Measurements from ENCODE around the gene CDADC1.

CDADC1 gene

DNA sequence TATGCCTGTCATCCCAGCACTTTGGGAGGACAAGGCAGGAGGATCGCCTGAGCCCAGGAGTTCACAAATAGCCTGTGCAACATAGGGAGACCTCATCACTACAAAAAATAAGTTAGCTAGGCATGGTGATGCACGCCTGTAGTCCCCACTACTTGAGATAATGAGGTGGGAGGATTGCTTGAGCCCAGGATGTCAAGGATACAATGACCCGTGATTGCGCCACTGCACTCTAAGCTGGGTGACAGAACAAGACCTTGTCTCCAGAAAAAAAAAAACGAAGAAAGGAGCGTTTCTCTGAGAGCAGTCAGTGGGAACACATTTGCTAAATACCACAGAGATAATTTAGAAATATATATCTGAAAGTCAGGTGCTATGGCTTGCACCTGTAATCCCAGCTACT lies 11.9 kb downstream of the CDADC1 start:
- no peak for DNase-seq (ENCODE audit: extremely low spot score)
- CTCF ChIA-PET = interaction anchor here (1.8 to 8.6 kb wide), 3 partner anchors 11 to 348 kb away, joined by 5 to 43 read pairs (median 8); partner anchors contain the start of gene CDADC1
- POLR2A ChIA-PET = no interaction called here
- TF ChIP-seq, protein P1, sequence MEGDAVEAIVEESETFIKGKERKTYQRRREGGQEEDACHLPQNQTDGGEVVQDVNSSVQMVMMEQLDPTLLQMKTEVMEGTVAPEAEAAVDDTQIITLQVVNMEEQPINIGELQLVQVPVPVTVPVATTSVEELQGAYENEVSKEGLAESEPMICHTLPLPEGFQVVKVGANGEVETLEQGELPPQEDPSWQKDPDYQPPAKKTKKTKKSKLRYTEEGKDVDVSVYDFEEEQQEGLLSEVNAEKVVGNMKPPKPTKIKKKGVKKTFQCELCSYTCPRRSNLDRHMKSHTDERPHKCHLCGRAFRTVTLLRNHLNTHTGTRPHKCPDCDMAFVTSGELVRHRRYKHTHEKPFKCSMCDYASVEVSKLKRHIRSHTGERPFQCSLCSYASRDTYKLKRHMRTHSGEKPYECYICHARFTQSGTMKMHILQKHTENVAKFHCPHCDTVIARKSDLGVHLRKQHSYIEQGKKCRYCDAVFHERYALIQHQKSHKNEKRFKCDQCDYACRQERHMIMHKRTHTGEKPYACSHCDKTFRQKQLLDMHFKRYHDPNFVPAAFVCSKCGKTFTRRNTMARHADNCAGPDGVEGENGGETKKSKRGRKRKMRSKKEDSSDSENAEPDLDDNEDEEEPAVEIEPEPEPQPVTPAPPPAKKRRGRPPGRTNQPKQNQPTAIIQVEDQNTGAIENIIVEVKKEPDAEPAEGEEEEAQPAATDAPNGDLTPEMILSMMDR (IDR thresholded peaks at IDR 0.05; ENCODE audit: control extremely low read depth, extremely low read depth, low read depth, missing control alignments) = no peak

DNA sequence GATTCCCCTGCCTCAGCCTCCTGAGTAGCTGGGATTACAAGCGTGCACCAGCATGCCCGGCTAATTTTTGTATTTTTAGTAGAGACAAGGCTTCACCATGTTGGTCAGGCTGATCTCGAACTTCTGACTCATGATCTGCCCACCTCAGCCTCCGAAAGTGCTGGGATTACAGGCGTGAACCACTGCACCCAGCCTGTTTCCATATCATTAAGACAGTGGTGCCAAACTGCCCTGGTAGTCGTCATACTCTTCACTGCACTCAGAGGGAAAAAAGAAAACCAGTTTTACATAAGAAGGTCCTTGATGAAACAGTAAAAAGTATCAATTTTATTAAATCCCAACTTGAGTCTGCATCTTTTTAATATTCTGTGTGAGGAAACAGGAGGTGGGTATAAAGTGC lies 14.9 kb downstream of the CDADC1 start:
- CTCF ChIA-PET = interaction anchor here (2.2 to 8.6 kb wide), 2 partner anchors 8 to 18 kb away, joined by 12 to 43 read pairs; no protein-coding TSS in a partner anchor
- POLR2A ChIA-PET = no interaction called here
- TF ChIP-seq, protein P1 (IDR thresholded peaks at IDR 0.05; ENCODE audit: control extremely low read depth, extremely low read depth, low read depth, missing control alignments) = no peak
- DNase-seq (ENCODE audit: extremely low spot score) = no peak

DNA sequence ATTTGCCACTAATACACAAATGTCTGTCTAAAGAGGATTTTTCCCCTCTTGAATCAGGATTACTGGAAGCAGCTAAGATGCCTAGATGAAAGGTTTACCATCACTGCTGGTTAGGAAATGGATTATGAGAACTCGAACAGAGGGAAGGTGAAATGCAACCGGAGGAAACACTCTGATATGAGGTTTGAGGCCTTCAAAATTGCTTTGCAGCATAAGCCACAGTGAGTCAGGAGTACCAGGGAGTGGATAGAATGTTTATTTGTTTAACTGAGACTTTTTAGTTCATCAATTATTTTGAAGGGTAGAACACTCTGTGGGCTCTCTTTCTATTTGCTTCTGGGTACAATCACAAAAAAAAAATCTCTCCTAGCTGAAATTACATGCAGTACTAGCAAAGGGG lies 18.1 kb downstream of the CDADC1 start:
- ChIA-PET CTCF (interaction anchor here (1.4 to 8.6 kb wide), 3 partner anchors 15 to 26 kb away, joined by 6 to 43 read pairs (median 9); partner anchors contain the start of gene CDADC1), POLR2A (no interaction called here)
- TF ChIP-seq, protein P1 (IDR thresholded peaks at IDR 0.05; ENCODE audit: control extremely low read depth, extremely low read depth, low read depth, missing control alignments) = no peak
- DNase-seq (ENCODE audit: extremely low spot score) = no peak

DNA sequence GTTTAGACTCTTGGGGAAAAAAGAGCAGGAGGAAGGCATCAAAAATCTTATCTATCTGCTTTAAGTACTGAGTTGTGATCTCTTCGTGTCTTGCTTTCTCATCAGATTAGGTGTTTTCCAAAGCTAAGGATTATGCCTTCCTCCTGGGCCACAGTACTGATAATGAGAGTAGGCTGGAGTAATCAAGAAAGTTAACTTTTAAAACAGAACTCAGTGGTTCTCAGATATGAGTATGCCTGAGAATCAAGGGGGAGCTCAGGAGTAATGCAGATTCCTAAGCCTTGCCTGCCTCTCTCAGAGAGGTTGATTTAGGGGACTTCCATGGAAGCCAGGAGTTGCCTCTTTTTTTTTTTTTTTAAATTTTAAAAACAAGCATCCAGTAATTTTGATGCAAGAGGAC lies 23.5 kb downstream of the CDADC1 start:
- ChIA-PET POLR2A (no interaction called here), CTCF (interaction anchor here (1.1 to 3.0 kb wide), 7 partner anchors 9 to 336 kb away, joined by 3 to 27 read pairs (median 4); no protein-coding TSS in a partner anchor)
- no peak for DNase-seq (ENCODE audit: extremely low spot score)

DNA sequence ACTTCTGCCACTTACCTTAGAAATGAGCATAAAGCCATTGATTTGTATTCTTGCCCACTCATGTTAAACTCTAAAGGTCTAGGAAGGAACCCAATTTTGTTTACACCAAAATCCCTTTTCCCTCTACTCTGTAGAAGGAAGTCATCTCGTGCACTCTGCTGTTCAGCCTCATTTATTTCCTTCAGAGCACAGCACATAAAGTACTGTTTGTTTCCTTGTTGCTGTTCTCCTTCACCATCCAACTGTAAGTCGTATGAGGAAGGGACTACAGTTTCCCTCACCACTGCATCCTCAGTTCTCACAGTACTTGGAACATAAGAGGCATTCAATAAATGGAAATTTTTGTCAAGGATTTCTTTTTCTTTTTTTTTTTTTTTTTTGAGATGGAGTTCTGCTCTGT lies 24.6 kb downstream of the CDADC1 start:
- DNase-seq (ENCODE audit: extremely low spot score) = no peak
- ChIA-PET CTCF (no interaction called here), POLR2A (no interaction called here)
- TF ChIP-seq, protein P1 (IDR thresholded peaks at IDR 0.05; ENCODE audit: control extremely low read depth, extremely low read depth, low read depth, missing control alignments) = no peak

More for the DNA sequence above, 23.5 kb downstream of the CDADC1 start:
- TF ChIP-seq, protein P1 (IDR thresholded peaks at IDR 0.05; ENCODE audit: control extremely low read depth, extremely low read depth, low read depth, missing control alignments) = no peak

DNA sequence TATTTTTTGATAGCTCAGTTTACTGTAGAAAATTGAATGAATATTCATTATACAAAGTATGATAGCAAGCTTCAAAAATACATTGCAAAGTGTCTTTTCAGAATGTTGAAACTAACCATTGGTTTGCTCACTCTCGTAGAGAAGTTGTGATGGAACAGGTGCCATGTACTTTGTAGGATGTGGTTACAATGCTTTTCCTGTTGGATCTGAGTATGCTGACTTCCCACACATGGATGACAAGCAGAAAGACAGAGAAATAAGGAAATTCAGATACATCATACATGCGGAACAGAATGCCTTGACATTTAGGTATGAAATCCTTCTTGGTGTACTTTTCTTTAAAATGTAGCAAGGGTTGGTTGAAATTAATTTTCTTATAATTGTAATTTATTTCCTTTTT lies 30.5 kb downstream of the CDADC1 start:
- CTCF ChIA-PET = interaction anchor here (1.4 to 6.5 kb wide), 6 partner anchors 13 to 528 kb away, joined by 3 to 44 read pairs (median 11); partner anchors contain the start of gene CDADC1
- DNase-seq (ENCODE audit: extremely low spot score) = no peak
- TF ChIP-seq, protein P1 (IDR thresholded peaks at IDR 0.05; ENCODE audit: control extremely low read depth, extremely low read depth, low read depth, missing control alignments) = no peak
- POLR2A ChIA-PET = no interaction called here

Measured in GM10248 (cell line).